ENCODE measurements around the gene KCNH2. TPM values are rescaled to one million over a fixed set of nuclear protein-coding genes. Genes with fewer than 3 reads are reported as not detected.

KCNH2 gene
- total RNA-seq, 1 experiment from 2014 or later, result 0.84 TPM

GRCh38 chr7:150927157-150927955, 50.8 kb downstream of the KCNH2 start:
- H3K36me3 ChIP-seq (ENCODE audit: low read depth, low read length), result no peaks in the 10 kb centered on the region

DNA sequence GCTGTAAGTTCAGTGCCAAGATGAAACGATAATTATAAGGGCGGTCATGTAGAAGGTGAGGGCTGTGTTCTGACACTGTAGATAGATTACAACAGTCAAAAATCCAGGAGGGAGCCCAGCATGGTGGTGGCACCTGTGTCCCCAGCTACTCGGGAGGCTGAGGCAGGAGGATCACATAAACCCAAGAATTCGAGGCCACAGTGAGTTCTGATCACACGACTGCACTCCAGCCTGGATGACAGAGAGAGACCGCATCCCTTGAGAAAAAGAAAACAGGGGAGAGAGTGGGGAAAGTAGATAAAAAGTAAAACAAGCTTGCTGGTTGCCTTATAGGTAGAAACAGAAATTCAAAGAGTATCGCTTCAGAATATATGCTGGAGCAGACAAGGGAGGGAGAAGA, 52.1 kb downstream of the KCNH2 start:
- ChIA-PET CTCF (no interaction called here), POLR2A (ENCODE audit: unreplicated experiment) (no interaction called here)
- ATAC-seq, result no peak
- no peak overlapping the region for H3K4me3 ChIP-seq (ENCODE audit: low read length)
- H3K9me2 ChIP-seq (replicated peaks; ENCODE audit: low read length), result no peaks in the 10 kb centered on the region
- H3K9ac ChIP-seq (ENCODE audit: low read length), result no peak overlapping the region
- no peak overlapping the region for H2AFZ ChIP-seq (ENCODE audit: low read length)
- intact Hi-C loops (cut with micrococcal nuclease), result no loop called here
- no peak for DNase-seq
- TF ChIP-seq CTCF (conservative IDR thresholded peaks at IDR 0.05; ENCODE audit: low read depth, low read length) (no peak), EZH2 (IDR thresholded peaks at IDR 0.05; ENCODE audit: low read length, unreplicated experiment) (no peak)
- H3K36me3 ChIP-seq (ENCODE audit: low read depth, low read length), result no peaks in the 10 kb centered on the region
- no peak overlapping the region for H3K27ac ChIP-seq (ENCODE audit: low read length)
- H3K4me2 ChIP-seq (ENCODE audit: low read length), result no peak overlapping the region
- H3K9me3 ChIP-seq (ENCODE audit: low read length), result no peaks in the 10 kb centered on the region
- no peaks in the 10 kb centered on the region for H3K4me1 ChIP-seq (ENCODE audit: insufficient read depth, low read length)
- BruUV-seq (replicated peaks), result no TSS peak
- no peaks in the 10 kb centered on the region for H3F3A ChIP-seq (ENCODE audit: low read length, unreplicated experiment)
- H3K27me3 ChIP-seq (ENCODE audit: low read length), result peaks cover 49% of the 10 kb centered on the region
- no peaks in the 10 kb centered on the region for H3K79me2 ChIP-seq (ENCODE audit: low read length)
- no peaks in the 10 kb centered on the region for H4K20me1 ChIP-seq (ENCODE audit: low read length)

More at GRCh38 chr7:150927157-150927955, 50.8 kb downstream of the KCNH2 start:
- DNase-seq (no peak), ATAC-seq (no peak)
- H3K9me3 ChIP-seq (ENCODE audit: low read length), result no peaks in the 10 kb centered on the region
- no peaks in the 10 kb centered on the region for H3K9me2 ChIP-seq (replicated peaks; ENCODE audit: low read length)
- CTCF ChIA-PET, result no interaction called here
- intact Hi-C loops (cut with micrococcal nuclease), result no loop called here
- no peaks in the 10 kb centered on the region for H4K20me1 ChIP-seq (ENCODE audit: low read length)
- H3K4me1 ChIP-seq (ENCODE audit: insufficient read depth, low read length), result no peaks in the 10 kb centered on the region
- H3K4me3 ChIP-seq (ENCODE audit: low read length), result no peak overlapping the region
- no peak overlapping the region for H2AFZ ChIP-seq (ENCODE audit: low read length)
- TF ChIP-seq CTCF (conservative IDR thresholded peaks at IDR 0.05; ENCODE audit: low read depth, low read length) (no peak), EZH2 (IDR thresholded peaks at IDR 0.05; ENCODE audit: low read length, unreplicated experiment) (no peak), EZH2phosphoT487 (IDR thresholded peaks at IDR 0.05; ENCODE audit: borderline replicate concordance, low read length) (no peak)
- no peaks in the 10 kb centered on the region for H3F3A ChIP-seq (ENCODE audit: low read length, unreplicated experiment)
- no peaks in the 10 kb centered on the region for H3K79me2 ChIP-seq (ENCODE audit: low read length)
- no peak overlapping the region for H3K9ac ChIP-seq (ENCODE audit: low read length)
- BruUV-seq (replicated peaks), result no TSS peak
- peaks cover 43% of the 10 kb centered on the region; the same call in 1 of the 2 replicates for H3K27me3 ChIP-seq (ENCODE audit: low read length)
- H3K27ac ChIP-seq (ENCODE audit: low read length), result no peak overlapping the region
- no peak overlapping the region for H3K4me2 ChIP-seq (ENCODE audit: low read length)
- POLR2A ChIA-PET (ENCODE audit: unreplicated experiment), result no interaction called here

GRCh38 chr7:150924369-150924781, 53.7 kb downstream of the KCNH2 start:
- Histone ChIP-seq H3K4me3 (ENCODE audit: low read length) (no peak overlapping the region), H3K9me2 (replicated peaks; ENCODE audit: low read length) (no peaks in the 10 kb centered on the region), H3F3A (ENCODE audit: low read length, unreplicated experiment) (no peaks in the 10 kb centered on the region), H3K27me3 (ENCODE audit: low read length) (peaks cover 56% of the 10 kb centered on the region), H3K9me3 (ENCODE audit: low read length) (no peaks in the 10 kb centered on the region), H3K27ac (ENCODE audit: low read length) (no peak overlapping the region), H3K36me3 (ENCODE audit: low read depth, low read length) (no peaks in the 10 kb centered on the region), H3K79me2 (ENCODE audit: low read length) (no peaks in the 10 kb centered on the region), H3K4me1 (ENCODE audit: insufficient read depth, low read length) (no peaks in the 10 kb centered on the region), H4K20me1 (ENCODE audit: low read length) (no peaks in the 10 kb centered on the region), H3K4me2 (ENCODE audit: low read length) (no peak overlapping the region), H2AFZ (ENCODE audit: low read length) (no peak overlapping the region), H3K9ac (ENCODE audit: low read length) (no peak overlapping the region)
- DNase-seq (no peak), ATAC-seq (no peak)
- ChIA-PET POLR2A (ENCODE audit: unreplicated experiment) (no interaction called here), CTCF (no interaction called here)
- no TSS peak for BruUV-seq (replicated peaks)
- TF ChIP-seq EZH2phosphoT487 (IDR thresholded peaks at IDR 0.05; ENCODE audit: borderline replicate concordance, low read length) (no peak), CTCF (conservative IDR thresholded peaks at IDR 0.05; ENCODE audit: low read depth, low read length) (no peak), EZH2 (IDR thresholded peaks at IDR 0.05; ENCODE audit: low read length, unreplicated experiment) (no peak)
- intact Hi-C loops (cut with micrococcal nuclease), result no loop called here
